HEK293 (cell line): ENCODE measurements around the gene YARS1.

Experiments
- KLF9 ChIP-seq: fragments of 450-650 bp; formaldehyde crosslinking; IDR thresholded peaks from 2 replicates; pipeline ENCODE4 v1.5.1; 2016; ENCODE audit warnings: missing biosample characterization, missing genetic modification characterization, low read depth
- SP2 ChIP-seq: fragments of 450-650 bp; formaldehyde crosslinking; IDR thresholded peaks from 2 replicates; pipeline ENCODE4 v1.5.1; 2016; ENCODE audit warnings: missing biosample characterization, missing genetic modification characterization
- YY1 ChIP-seq: fragments of 450-650 bp; formaldehyde crosslinking; IDR thresholded peaks from 2 replicates; pipeline ENCODE4 v1.5.1; 2018; ENCODE audit warnings: missing biosample characterization, missing genetic modification characterization
- ZNF274 ChIP-seq, 2 experiments: fragments of 200-500 bp in 1 of 2; fragments of 450-650 bp in 1 of 2; sonication (Bioruptor generic) in 1 of 2; formaldehyde crosslinking in 1 of 2; IDR thresholded peaks; 2 replicates each; pipeline versions ENCODE4 v1.5.1 to v1.6.1; 2014 to 2016; ENCODE audit warnings: borderline replicate concordance in 1 of 2, inconsistent platforms in 1 of 2, low read length in 1 of 2, missing biosample characterization in 1 of 2, missing genetic modification characterization in 1 of 2
- ZNF350 ChIP-seq: fragments of 450-650 bp; formaldehyde crosslinking; IDR thresholded peaks from 2 replicates; pipeline ENCODE4 v1.5.0; 2017; ENCODE audit warnings: missing biosample characterization, mild to moderate bottlenecking, missing genetic modification characterization
- ZNF423 ChIP-seq: fragments of 450-650 bp; formaldehyde crosslinking; IDR thresholded peaks from 2 replicates; pipeline ENCODE4 v1.5.1; 2016; ENCODE audit warnings: missing biosample characterization, missing genetic modification characterization
- ZNF529 ChIP-seq: fragments of 450-650 bp; formaldehyde crosslinking; IDR thresholded peaks from 2 replicates; pipeline ENCODE4 v1.5.1; 2017; ENCODE audit warnings: missing genetic modification characterization, missing biosample characterization; ENCODE audit not compliant: insufficient replicate concordance
- ZNF530 ChIP-seq: fragments of 450-650 bp; formaldehyde crosslinking; IDR thresholded peaks from 2 replicates; pipeline ENCODE4 v1.5.1; 2016; ENCODE audit warnings: low read depth, missing biosample characterization, missing genetic modification characterization
- ZNF747 ChIP-seq: fragments of 450-650 bp; formaldehyde crosslinking; IDR thresholded peaks from 2 replicates; pipeline ENCODE4 v1.5.1; 2016; ENCODE audit warnings: missing biosample characterization, missing genetic modification characterization
- ZNF776 ChIP-seq: fragments of 450-650 bp; formaldehyde crosslinking; IDR thresholded peaks from 2 replicates; pipeline ENCODE4 v1.5.0; 2017; ENCODE audit warnings: missing biosample characterization, missing genetic modification characterization, borderline replicate concordance
- TF ChIP-seq, protein P1 (sequence below): fragments of 450-650 bp; formaldehyde crosslinking; IDR thresholded peaks from 2 replicates; pipeline ENCODE4 v1.5.1; 2016; ENCODE audit warnings: missing biosample characterization, missing genetic modification characterization
- TF ChIP-seq, protein P2 (sequence below): fragments of 450-650 bp; formaldehyde crosslinking; IDR thresholded peaks from 2 replicates; pipeline ENCODE4 v1.5.1; 2016; ENCODE audit warnings: missing biosample characterization, missing genetic modification characterization

- TF ChIP-seq, protein P1, sequence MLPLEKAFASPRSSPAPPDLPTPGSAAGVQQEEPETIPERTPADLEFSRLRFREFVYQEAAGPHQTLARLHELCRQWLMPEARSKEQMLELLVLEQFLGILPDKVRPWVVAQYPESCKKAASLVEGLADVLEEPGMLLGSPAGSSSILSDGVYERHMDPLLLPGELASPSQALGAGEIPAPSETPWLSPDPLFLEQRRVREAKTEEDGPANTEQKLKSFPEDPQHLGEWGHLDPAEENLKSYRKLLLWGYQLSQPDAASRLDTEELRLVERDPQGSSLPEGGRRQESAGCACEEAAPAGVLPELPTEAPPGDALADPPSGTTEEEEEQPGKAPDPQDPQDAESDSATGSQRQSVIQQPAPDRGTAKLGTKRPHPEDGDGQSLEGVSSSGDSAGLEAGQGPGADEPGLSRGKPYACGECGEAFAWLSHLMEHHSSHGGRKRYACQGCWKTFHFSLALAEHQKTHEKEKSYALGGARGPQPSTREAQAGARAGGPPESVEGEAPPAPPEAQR (tag by site-specific recombination) = no peak
- TF ChIP-seq ZNF350 (no peak), ZNF747 (tag by site-specific recombination) (no peak), ZNF423 (tag by site-specific recombination) (no peak), YY1 (tag by site-specific recombination) (no peak), ZNF530 (tag by site-specific recombination) (no peak), ZNF529 (no peak), ZNF274 (IDR thresholded peaks at IDR 0.05; ENCODE audit: low read length) (no peak), ZNF274 (tag by site-specific recombination; IDR thresholded peaks at IDR 0.05; ENCODE audit: borderline replicate concordance) (no peak), SP2 (tag by site-specific recombination) (no peak), KLF9 (tag by site-specific recombination) (no peak), ZNF776 (tag by site-specific recombination) (no peak)
- TF ChIP-seq, protein P2, sequence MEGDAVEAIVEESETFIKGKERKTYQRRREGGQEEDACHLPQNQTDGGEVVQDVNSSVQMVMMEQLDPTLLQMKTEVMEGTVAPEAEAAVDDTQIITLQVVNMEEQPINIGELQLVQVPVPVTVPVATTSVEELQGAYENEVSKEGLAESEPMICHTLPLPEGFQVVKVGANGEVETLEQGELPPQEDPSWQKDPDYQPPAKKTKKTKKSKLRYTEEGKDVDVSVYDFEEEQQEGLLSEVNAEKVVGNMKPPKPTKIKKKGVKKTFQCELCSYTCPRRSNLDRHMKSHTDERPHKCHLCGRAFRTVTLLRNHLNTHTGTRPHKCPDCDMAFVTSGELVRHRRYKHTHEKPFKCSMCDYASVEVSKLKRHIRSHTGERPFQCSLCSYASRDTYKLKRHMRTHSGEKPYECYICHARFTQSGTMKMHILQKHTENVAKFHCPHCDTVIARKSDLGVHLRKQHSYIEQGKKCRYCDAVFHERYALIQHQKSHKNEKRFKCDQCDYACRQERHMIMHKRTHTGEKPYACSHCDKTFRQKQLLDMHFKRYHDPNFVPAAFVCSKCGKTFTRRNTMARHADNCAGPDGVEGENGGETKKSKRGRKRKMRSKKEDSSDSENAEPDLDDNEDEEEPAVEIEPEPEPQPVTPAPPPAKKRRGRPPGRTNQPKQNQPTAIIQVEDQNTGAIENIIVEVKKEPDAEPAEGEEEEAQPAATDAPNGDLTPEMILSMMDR (tag by site-specific recombination) = no peak
Observed at GRCh38 chr1:32727876-32728275, 89.3 kb downstream of the YARS1 start.
